Fibroblast of the conjunctiva (primary cell): ENCODE results near the gene ASPSCR1.
"Not testable (repeated sequence)": the region's sequence is repeated elsewhere in the genome, so short reads cannot be mapped to it uniquely, and the experiment has no call there.

Source experiments
- DNase-seq: peaks from one replicate; pipeline ENCODE4 v3.0.0-alpha.2; 2010; ENCODE audit warnings: low read depth

The ASPSCR1 gene

DNA sequence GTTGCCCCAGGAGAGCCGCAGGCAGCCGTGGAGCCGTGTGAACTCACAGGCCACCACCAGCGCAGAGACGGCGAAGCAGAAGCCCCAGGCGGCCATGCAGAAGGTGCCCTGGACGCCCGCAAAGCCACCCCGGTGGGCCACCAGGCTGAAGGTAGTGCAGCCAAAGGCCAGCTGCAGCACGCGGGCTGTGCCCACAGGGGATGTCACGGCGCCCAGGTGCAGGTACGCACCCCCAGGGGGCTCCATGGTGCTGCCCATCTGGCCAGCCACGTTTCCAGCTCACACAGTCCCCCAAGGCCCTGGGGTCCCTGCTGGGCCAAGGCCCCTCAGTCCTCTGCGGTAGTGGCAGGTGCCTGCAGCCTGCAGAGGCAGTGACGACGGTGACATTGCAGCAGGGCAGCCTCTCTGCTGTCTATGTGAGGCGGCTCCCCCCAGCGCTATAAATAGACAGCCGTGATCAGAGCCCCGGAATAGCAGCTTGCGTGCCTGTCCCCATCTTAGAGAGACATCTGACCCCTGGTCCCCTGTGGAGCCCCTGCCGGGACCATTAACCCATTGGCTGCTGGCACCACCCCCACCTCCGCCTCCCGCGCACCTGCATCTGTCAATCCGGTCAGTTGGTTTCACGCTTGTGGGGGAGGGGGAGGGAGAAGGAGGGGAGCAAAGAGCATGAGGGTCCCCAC, 35.8 kb upstream of the ASPSCR1 start:
- DNase-seq, result no peak

DNA sequence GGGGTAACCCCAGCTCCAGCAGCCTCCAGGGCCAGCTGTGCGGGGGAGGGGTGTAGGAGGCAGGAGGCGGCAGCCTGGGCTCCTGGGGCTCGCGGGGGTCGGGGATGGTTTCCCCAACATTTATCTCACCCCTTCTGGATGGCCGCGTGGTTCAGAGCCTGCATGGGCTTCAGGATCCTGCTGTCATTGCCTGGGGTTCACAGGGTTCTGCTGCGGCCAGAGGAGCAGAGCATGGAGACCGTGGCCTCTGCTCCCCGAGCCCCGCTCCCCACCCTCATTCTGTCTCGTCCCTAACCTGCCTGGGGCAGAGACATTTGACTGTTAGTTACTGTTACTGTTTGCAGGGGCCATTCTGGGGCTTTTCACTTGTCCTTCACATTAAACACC, 35.3 kb upstream of the ASPSCR1 start:
- DNase-seq, result no peak

DNA sequence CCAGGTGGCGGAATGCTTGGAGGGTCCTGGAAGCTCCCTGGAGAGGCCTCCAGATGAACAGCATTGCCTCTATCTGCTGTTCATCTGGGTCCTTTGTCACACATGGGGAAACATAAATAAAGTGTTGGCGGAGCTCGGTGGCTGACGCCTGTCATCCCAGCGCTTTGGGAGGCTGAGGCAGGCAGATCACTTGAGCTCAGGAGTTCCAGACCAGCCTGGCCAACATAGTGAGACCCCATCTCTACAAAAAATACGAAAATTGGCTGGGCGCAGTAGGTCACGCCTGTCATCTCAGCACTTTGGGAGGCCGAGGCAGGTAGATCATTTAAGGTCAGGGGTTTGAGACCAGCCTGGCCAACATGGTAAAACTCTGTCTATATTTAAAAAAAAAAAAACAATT, 32.6 kb upstream of the ASPSCR1 start:
- no peak for DNase-seq

DNA sequence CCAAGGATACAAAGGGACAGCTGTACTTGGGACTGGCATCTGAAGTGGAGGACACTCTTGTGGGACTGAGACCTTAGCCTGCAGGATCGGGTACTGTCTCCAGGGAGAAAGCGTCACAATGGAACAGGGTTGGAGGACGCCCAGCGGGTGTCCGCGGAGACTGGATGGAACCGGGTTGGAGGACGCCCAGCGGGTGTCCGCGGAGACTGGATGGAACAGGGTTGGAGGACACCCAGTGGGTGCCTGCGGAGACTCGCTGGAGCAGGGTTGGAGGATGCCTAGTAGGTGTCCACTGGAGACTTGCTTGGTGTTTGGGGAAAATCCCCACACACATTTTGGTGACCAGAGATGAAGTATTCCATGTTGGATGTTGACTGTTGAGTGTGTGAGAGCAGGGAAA, 30.2 kb upstream of the ASPSCR1 start, which contains the start of gene MYADML2:
Gene MYADML2 (minus strand): TSS at position 45 of the 400 bp plus-strand sequence. CDS start 5,492 bp downstream, outside the sequence.
- DNase-seq, result no peak

DNA sequence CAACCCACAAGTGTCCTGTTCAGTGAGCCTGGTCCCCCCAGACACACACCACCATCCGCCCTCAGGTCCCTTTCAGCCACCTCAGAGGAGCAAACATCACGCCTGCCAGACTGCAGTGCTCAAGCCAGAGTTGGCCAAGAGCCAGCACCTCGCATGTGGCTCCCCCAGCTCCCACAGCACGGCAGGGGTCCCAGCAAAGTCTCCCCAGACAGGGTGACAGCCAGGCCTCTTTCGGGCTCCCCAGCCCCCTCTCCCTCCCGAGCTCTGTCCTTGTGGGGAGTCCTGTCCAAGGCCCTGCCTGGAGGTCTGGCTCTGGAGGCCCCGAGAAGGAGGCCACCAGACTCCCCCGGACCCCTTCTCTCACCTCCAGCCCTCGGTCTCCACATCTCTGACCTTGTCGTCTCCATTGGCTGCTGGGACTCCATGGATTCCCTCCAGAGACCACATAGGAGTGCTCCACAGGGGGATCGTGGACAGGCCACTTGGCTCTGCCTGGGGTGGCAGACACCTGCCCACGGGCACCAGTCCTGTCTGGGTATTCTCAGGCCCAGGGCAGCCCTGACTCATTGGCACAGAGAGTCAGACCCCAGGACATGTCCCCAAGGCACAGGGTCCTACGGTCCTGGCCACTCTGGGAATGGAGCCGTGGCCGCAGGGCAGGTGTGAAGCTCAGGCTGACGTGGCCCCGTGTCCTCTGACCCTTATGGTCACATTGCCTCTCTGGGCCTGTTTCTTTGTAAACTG, 28.6 kb upstream of the ASPSCR1 start:
- no peak for DNase-seq

DNA sequence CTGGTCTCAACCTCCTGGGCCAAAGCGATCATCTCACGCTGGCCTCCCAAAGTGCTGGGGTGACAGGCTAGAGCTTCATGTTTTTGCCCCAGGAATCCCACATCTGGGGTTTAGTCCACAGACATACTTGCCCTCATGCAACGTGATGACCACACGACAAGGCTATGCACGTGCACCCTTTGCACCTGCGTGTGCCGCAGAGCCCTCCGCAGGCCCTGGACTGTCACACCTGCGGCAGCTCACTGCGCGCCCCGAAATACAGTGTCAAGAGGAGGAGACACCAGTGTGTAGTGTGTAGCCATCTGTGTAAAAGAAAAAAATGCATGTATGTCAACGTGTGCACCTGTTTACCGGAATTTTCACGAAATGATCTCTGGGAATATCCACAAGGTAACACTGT, 26.9 kb upstream of the ASPSCR1 start:
- DNase-seq, result no peak

DNA sequence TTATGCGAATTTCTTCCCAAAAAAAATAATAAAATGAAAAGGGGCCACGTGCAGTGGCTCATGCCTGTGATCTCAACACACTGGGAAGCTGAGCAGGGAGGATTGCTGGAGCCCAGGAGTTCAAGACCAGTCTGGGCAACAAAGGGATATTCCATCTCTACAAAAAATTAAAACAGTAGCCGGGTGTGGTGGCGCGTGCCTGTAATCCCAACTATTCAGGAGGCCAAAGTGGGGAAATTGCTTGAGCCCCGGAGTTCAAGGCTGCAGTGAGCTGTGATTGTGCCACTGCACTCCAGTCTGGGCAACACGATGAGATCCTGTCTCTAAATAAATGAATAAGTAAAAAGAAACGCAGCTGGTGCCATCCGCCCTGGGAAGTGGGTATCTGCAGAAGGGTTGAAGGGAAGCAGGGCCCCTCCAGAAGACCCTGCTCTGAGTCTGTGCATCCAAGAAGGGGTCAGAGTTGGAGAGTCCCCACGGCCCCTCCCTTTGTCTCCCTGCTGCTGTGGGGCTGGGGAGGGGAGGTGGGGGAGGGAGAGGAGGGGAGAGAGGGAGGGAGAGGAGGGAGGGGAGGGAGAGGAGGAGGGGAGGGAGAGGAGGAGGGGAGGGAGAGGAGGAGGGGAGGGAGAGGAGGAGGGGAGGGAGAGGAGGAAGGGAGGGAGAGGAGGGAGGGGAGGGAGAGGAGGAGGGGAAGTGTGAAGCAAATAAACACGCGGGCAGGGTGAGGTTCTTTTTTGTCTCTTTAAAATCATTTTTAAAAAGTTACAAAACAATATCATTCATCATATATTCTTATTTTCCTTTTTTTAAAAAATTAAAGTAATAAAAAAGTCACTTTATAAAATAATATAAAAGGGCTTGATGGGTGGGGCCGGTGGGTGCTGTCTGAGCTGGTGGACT, 25.4 kb upstream of the ASPSCR1 start:
- DNase-seq, result no peak

DNA sequence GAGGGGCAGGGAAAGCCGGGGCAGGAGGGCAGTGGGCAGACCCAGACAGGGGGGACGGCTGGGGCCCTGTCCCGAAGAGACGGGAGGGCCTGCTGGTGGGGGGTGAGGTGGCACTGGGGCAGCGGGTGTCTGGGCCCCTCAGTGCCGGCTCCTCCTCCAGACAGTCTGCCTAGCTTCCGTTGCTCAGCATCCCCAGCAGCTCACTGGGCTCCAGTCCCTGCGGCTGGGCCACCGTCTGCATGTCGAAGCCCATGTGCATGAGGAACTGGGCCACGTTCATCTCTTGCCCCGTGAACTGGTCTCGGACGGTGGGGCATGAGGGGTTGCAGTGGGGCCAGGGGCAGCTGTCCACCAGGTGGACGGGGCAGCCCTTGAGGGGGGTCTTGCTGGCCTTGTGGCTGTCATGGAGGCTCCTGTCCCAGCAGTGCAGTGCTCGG, 24.6 kb upstream of the ASPSCR1 start:
- DNase-seq, result no peak

DNA sequence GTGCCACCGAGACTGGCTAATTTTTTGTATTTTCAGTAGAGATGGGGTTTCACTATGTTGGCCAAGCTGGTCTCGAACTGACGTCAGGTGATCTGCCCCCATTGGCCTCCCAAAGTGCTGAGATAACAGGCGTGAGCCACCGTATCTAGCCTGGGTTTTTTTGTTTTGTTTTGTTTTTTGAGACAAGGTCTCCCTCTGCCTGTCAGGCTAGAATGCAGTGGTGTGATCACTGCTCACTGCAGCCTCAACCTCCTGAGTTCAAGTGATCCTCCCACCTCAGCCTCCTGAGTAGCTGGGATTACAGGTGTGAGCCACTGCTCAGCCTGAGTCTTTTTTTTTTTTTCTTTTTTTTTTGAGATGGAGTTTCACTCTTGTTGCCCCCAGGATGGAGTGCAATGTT, 24.0 kb upstream of the ASPSCR1 start:
- DNase-seq, result not testable (repeated sequence)

DNA sequence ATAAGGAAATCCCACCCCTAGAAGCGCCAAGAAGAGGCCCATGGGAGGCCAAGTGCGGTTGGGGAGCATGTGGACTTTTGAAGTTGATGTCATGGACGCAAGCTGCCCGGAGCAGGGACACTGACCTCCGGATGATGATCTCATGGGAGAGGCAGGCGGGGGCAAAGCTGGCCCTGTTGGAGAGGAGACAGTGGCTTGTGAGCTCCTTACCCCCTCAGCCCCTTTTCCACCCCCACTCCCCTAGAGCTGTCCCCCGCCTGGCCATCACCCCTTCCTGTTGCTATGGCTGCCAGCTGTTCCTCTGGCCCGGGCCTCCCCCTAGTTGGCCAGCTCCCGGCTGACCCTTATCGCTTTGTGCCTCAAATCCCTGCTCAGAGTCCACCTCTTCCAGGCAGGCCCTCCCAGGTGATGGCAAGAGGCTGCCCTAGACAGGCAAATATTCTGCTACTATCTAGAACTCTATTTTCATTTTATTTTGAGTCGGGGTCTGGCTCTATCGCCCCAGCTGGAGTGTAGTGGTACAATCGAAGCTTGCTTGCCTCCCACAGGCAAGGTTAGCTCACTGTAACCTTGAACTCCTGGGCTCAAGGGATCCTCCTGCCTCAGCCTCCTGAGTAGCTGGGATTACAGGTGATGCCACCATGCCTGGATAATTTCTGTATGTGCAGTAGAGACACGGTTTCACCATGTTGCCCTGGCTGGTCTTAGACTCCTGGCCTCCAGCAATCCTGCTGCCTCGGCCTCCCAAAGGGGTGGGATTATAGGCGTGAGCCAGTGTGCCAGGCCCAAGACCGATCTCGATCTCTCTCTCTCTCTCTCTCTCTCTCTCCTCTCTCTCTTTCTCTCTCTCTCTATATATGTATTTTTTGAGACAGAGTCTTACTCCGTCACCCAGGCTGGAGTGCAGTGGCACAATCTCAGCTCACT, 23.0 kb upstream of the ASPSCR1 start:
- no peak for DNase-seq

DNA sequence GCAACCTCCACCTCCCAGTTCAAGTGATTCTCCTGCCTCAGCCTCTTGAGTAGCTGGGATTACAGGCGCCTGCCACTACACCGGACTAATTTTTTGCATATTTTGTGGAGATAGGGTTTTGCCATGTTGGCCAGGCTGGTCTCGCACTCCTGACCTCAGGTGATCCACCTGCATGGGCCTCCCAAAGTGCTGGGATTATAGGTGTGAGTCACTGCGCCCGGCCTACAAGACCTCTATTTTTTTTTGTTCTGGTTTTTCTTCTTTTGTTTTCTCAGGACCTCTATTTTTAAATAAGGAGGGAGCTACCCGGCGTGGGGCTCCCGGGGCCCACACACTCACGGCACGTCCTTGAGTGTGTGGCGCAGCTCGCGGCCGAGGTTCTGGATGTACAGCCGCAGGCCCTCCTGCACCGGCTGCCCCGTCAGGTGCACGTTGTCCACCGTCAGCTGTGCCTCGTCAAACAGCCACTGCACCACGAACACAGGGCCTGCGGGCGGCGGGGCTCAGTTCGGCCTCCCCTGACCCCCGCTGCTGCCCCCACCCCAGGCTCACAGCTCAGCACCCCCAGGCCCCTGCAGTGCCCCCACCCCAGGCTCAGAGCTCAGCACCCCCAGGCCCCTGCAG, 22.3 kb upstream of the ASPSCR1 start:
- no peak for DNase-seq

DNA sequence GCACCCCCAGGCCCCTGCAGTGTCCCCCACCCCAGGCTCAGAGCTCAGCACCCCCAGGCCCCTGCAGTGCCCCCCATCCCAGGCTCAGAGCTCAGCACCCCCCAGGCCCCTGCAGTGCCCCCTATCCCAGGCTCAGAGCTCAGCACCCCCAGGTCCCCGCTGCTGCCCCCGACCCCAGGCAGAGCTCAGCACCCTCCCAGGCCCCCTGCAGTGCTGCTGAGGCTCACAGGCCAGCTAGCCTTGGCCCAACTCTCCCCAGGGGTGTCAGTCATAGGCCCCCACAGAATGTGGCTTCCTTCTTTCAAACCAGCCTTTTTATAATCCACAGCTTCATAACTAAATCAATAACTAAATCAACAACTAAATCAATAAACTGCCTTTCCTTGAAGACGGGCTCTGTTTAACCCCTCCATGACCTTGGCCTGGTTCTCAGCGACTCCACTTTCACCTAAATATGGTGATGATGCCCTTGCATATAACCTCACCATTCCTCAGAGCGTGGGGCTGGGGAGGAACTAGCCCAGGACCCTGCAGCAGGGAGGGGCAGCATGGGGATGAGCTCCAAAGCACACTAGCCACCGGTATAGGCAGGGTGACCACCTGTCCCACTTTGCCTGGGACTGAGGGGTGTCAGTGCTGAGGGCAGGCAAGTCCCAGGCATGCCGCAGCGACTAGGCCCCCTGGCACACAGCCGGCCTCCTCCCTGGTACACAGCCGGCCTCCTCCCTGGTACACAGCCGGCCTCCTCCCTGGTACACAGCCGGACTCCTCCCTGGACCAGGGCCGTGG, 21.5 kb upstream of the ASPSCR1 start:
- DNase-seq, result no peak

DNA sequence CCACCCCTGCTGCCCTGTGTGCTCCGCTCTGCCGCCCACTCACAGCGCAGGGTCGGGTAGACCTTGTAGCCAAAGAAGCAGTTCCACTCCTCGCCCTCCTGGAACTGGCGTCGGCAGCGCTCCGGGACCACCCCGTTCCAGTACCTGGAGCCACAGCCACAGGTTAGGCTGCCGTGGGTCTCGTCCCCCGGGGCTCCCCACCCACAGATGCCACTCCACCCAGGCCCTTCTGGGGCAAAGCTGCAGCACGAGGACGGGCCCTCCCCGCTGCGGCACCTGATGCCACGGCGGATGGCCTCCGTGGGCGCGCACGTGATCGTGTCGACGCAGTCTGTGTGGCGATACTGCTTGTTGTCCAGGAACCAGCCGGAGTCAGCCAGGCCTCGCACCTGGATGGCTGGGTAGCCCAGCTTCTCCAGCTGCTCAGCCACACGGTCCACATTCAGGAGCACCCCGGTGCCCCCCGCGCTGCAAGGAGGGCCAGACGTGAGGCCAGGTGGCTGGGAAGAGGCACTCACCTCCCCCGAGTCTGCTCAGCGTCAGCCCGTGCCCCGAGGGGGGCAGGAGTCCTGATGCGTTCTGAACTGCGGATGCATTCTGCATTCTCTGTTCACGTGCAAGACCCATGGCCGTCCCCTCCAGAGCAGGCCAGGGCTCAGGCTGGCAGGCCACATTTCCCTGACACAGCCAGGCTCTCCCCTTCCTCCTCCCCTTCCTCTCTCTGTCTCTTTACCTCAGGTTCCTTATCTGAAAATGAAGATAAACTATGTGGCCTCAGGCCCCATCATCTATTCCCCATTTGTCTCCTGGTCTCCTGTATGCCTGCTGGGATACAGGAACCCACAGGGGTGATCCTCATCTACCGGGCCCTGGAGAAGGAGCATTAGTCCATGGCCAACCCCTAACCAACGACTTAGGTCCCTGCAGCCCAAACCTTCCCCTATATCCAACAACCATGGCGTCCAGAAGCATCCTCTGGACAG, 20.5 kb upstream of the ASPSCR1 start:
- DNase-seq, result no peak

DNA sequence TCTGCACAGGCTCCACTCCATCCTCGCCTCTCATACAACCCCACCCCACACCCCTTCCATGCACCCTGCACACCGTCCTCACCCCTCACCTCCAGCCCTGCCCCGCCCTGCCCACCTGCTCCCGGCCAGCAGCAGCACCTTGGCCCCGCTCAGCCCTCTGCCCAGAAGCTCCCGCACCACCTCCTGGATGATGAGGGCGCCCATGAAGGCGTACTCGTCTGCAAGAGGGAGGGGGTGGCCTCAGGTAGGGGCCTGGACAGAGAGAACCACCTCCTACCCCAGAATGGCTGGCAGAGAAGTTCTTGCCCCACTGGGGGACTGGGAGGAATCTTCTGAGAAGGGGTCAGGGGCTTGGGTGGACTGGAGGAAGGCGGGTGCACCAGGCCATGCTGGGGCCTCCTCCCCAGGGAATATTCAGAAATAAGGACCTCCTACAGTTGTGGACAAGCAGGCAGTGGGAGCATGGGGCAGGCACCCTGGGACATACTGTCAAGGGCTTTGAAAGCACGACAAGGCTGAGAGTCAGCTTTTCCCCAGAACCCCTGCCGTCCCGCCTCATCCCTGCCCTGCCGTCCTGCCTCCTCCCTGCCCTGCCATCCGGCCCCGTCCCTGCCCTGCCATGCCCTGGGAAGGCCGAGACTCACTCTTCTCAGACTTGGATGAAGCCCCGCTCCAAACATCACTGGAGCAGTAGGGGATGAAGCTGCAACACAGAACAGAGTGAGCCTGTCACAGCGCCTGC, 19.6 kb upstream of the ASPSCR1 start:
- no peak for DNase-seq

DNA sequence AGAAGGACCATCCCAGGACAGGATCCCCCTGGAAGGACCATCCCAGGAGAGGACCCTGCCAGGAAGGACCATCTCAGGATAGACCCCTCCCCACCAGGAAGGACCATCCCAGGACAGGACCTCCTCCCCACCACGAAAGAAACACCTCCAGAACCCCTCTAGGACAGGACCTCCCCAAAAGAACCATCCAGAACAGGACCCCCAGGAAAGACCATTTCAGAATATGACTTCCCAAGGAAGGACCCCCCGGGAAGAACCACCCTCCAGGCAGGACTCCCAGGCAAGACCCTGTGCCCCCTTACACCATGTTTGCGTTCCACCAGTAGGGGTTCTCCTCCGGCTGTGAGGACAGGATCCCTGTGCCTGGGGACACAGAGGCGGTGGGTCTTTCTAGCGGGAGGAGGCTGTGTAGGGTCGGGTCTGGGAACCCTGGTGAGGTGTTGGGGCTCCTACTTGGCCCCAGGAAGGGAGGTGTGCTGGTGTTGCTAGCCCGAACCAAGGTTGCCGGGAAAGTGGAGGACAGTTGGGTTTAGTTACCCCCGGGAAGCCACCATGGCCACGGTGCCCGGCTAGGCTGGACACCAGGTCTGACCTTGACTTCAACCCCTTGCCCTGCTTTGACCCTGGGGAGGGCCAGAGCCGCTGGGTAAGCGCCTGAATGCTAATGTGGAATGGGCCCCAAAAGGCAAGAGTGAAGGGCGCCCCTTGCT, 18.6 kb upstream of the ASPSCR1 start:
- no peak for DNase-seq

DNA sequence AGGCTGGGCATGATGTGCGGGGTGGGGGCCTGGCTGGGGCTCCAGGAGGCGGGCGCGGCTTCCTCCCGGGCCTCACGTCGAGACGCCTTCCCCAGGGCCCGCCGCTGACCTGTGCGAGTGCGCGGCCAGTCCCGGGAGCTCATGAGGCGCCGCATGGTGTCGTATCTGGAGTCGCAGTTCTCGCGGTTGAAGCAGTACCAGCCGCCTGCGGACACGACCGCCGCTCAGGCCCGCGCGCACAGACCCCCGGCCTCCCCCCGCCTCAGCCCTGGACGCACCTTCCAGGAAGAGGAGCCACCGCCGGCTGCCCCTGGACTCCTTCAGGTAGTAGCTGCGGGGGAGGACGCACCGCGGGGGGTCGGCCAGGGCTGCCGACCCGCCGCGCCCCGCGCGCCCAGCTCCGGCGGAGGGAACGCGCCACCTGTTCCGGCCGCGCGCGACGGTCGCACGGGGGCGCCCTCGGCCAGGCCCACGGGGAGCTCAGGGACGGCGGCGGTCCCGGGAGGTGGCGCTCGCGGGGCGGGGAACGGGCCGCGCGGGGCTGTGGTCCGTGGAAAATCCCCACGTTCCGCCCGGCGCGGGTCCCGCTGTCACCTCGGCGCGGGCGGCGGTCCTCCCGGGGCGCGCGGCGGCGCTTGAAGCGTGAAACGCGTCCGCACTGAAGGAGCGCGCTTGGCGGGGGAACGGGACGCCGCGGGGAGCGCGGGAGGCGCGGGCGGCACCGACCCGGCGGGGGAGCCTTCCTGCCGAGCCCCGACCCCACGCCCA, 17.9 kb upstream of the ASPSCR1 start:
- no peak for DNase-seq
